OCI-LY3 (cell line): ENCODE measurements around the gene MSH4.

Source experiments
- EZH2phosphoT487 ChIP-seq: fragments of 200-600 bp; shearing (Covaris generic); IDR thresholded peaks from 2 replicates; pipeline ENCODE4 v1.6.1; 2018; ENCODE audit warnings: antibody characterized with exemption, mixed run types, low read depth
- TF ChIP-seq, protein P1 (sequence below): fragments of 200-600, 300-600 bp; sonication (generic); IDR thresholded peaks from 2 replicates; pipeline ENCODE4 v1.5.1; 2014; ENCODE audit warnings: antibody characterized with exemption, low read length, low read depth

DNA sequence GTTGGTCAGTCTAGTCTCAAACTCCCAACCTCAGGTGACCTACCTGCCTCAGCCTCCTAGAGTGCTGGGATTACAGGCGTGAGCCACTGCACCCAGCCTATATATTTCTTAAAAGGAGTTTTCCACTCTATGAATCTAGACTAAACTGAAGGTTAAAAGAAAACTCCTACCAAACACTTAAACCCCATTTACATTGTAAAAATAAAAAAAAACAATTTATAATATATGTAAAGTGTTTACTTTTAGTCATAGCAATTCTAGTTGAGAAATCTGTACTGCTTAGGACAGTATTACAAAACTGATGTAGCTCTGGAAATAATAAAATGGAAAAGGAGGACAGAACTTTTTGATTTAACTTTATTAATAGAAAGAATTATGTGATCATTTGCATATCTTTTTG, 126.0 kb downstream of the MSH4 start:
- TF ChIP-seq, protein P1, sequence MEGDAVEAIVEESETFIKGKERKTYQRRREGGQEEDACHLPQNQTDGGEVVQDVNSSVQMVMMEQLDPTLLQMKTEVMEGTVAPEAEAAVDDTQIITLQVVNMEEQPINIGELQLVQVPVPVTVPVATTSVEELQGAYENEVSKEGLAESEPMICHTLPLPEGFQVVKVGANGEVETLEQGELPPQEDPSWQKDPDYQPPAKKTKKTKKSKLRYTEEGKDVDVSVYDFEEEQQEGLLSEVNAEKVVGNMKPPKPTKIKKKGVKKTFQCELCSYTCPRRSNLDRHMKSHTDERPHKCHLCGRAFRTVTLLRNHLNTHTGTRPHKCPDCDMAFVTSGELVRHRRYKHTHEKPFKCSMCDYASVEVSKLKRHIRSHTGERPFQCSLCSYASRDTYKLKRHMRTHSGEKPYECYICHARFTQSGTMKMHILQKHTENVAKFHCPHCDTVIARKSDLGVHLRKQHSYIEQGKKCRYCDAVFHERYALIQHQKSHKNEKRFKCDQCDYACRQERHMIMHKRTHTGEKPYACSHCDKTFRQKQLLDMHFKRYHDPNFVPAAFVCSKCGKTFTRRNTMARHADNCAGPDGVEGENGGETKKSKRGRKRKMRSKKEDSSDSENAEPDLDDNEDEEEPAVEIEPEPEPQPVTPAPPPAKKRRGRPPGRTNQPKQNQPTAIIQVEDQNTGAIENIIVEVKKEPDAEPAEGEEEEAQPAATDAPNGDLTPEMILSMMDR = no peak
- no peak for TF ChIP-seq EZH2phosphoT487
